ENCODE results near the gene PPIL6.

PPIL6 gene

DNA sequence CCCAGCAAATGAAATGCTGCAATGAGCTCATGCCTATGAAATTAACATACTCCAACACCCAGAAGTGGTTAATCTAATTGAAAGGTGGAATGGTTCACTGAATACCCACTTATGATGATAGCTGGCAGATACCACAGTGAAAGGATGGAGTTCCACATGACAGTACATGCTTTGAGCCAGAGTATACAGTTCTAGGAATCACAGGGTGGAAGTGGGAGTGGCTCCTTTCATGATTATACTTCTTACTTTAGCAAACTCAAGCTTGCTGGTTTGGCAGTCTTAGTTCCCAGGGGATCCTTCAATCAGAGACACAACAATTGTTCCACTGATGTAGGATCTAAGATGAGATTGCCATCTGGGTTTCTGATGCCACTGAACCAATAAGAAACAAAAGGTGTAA lies 79.6 kb downstream of the PPIL6 start:
- DNase-seq, result no peak

DNA sequence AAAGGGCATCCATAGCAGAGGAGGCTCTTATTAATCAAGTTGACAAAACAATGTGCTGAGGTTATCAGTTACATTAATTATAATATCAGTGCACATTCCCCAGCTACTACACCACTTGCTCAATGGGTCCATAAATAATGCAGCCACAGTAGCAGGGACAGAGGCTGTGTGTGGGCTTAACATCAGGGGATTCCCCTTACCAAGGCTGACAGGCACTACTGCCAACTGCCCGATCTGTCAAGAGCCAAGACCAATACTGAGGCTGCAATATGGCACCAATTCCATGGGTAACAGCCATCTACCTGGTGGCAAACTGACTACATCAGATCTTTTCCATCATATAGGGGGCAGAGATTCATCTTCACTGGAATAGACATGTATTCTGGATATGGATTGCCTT lies 80.1 kb downstream of the PPIL6 start:
- DNase-seq, result no peak

DNA sequence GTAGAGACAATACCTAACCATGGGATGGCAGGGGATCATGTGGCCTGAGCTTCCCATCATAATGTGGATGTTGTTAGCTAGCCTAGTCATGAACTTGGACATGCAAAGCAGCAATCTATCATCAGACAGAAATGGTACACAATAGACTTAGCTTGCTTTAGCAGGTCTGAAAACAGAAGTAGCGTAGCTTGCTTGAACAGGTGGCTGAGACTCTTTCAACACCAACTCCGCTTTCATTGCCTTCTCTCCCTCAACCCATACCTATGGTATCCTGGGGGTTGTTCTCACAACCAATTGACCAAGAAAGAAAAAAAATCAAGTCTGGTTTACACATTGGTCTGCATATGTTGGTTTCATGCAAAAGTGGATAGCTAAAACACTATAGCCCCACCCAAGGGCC lies 81.2 kb downstream of the PPIL6 start:
- DNase-seq, result no peak

DNA sequence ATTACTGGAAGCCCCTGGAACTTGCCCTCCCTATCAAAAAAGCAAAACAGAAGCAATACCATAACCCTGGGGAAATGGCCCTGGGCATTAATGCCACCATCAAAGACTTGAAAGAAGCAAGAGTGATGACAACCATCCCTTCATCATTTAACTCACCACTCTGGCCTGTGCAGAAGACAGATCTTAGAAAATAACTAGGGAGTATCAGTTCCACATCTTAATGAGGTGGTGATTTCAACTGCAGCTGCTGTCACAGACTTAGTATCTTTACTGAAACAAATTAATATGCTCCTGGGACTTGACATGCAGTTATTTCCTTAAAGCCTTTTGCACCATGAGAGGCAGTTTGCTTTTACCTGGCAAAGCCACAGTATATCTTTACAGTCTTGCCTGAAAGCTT lies 82.2 kb downstream of the PPIL6 start:
- no peak for DNase-seq

DNA sequence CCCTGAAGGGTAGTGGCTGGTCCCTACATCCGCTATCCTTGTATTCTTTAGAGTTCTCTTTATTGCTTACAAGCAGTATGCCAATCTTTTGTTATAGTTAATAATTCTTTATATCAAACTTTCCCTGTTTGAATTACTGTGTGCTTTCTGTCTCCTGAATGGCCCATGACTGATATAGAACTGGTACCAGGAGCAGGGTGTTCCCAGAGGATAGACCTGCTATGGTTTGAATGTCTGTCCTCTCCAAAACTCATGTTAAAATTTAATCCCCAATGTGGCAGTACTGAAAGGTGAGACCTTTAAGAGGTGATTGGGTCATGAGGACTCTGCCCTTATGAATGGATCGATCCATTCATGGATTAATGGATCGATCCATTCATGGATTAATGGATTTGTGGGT lies 84.2 kb downstream of the PPIL6 start:
- no peak for DNase-seq

DNA sequence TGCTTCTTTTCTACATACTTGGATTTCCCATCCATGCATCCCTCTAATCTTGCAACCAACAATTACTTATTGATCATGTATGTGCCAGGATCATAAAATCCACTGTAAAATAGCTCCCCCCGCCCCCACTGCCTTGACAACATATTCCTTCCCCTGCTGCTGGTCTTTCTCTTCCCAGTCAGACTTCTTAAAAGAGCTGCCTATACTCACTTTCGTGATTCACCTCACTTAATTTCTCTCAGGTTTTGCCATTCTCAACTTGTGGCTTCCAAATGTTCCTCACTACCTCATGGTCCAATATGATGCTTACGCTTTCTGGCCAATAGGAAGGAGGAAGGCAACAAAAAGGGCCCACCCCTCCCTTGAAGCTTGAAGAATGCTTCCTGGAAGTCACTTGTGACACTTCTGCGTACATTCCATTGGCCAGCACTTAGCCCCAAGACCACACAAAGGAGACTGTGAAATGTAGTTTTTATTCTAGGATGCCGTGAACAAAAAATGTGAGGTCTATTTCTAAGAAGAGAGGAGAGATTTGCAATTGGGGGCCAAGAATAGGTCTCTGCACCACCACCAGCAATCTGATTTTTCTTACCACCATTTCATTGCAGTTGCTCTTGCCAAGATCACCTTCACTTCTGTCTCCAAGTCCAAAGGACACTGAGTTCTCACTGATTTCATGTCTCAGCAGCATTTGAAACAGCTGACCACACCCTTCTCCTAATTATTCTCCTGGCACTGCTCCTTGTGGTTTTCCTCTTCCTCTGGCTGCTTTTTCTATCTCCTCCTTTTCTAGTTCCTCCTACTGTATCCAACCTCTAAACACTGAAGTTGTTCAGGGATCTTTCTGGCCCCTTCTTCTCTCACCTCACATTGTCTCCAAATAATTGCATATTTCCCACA lies 88.9 kb downstream of the PPIL6 start:
- no peak for DNase-seq

DNA sequence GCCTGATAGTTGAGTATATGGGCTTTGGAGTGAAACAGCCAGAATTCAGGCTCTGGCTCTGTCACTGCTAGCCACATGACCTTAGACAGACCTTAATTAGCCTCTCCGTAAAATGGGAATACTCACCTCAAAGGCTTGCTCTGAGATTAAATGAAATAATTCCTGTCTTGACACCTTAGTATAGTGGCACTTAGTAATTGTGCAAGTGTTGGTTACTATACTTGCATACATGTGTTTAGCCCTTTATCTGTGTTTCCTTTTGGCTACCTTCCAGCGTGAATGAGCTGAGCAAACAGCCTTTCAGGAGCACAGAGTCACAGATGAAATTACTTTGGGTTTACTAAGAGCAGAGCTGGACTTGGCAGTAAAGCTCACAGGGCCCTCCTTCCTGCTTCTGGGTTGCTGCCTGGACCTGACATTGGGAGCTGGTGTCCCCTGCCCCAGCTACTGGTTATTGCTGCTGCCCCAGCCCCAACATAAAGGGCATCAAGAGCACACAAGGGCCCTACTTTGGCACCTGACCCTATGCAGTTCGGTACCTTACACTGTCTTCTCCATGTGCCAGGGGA lies 90.9 kb downstream of the PPIL6 start:
- no peak for DNase-seq

DNA sequence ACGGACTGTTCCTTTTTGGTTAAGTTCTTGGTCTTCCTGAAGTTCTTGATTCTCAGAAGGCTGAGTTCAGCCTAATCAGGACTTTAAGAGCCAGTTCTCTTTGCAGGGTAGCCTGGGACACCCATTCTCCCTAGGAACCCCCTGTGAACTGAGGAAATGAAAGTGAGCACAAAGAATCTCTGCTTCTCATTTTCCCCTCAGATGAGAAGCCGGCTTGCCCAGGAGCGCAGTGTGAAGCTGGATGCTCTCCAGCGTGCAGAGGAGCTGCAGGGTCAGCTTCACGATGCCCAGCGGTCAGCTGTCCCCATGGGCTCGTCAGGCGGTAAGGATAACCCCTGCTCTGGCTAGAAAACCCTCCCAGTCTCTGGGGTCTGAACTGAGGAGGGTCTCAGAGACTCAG lies 92.2 kb downstream of the PPIL6 start:
- no peak for DNase-seq

DNA sequence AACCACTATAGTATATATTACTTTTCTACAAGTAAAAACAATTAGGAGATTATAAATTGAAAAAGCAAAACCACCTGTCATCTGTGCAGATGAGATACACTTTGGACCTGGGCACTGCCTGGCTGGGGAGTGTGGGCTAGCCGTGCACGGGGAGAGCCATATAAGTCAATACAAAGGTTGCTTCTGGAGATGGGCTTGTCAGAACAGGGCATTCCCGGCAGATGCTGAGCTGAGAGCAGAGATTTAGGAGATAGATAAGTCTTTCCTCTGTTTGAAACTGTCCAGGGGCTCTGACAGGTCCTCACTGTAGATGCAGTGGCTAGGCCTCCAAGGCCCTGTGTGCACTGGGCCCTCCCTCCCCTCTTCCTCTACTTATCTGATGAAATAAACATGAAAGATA lies 92.6 kb downstream of the PPIL6 start:
- no peak for DNase-seq

DNA sequence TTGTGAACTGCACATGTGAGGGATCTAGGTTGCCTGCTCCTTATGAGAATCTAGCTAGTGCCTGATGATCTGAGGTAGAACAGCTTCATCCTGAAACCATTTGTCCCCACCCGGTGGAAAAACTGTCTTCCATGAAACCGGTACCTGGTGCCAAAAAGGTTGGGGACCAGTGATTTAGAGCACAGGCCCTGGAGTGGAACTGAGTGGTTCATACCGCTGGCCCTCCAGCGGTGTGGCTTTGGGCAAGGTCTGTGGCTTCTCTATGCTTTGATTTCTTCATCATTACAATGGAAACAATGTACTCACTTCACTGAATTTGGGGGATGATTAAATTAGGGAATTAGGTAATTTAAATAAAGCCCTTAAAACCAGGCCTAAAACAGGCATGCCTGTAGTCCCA lies 94.4 kb downstream of the PPIL6 start:
- peak; percentile 8 for DNase-seq

DNA sequence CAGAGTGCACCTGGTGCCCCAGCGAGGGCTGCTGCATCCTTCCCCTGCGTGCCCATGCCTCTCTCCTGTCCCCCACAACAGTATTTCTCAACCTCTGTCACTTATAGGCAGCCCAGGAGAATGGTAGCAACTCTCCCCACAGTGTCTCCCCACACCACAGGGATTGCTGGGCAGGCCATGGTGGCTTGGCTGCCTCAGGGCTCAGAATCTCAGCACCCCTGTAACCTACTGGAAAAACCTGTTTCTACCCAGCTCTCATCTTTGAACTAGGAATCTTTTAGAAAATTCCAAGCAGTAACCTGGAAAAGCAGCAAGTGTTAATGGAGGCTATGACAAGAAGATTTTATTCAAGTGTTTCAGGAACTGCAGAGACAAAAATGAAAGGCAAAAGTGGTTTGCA lies 96.2 kb downstream of the PPIL6 start:
- DNase-seq, result no peak

DNA sequence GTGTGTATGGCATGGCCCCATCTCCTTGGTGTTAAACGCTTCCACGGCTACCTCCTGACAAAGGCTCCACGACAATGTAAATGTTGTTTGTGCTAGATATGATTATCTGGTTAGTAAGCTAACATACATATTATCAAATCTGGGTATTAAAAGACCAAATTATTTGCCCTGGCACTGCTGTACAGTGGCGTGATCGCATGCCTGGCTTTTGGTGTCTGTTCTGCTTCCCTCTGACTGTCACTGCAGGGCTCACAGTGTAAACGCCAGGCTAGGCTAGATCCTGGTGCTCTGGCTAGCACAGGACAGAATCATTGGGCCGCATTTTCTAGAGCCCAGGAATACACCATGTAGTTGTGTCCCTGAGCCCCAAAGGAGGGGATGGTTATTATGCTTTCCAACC lies 96.9 kb downstream of the PPIL6 start:
- no peak for DNase-seq

DNA sequence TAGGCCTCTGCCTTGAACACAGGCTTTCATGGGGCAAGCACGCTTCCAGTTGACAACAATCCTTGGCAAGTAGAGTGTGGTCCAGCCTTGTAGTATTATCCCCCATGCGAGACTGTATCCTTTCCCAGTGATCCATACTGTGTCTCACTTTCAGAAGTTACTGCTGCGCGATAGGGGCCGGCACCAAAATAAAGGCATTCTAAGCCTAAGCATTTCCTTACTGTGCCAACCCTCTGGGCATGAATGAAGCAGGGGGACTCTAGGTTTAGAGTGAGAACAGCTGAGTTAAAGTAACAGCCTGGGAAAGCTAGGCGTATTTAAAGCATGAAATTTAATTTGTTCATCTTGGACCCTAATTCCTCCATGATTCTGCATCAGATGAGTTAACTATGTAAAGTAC lies 97.5 kb downstream of the PPIL6 start:
- no peak for DNase-seq

DNA sequence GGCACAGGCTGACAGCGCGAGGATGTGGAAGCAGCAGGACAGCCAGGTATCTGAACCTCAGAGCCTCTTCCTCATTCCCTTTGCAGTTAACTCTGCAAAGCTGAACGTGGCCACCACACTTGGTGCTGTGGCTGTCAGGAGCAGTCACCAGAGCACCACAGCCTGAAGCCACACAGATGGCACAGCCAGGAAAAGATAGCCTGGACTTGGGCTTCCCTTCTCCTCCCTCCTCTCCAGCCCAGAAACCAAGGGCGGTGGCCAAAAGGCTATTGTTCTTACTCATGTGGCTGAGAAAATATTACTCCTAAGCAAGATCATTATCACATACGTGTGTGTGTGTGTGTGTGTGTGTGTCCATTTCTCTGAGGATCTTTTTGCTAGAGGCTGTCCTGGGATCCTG lies 97.9 kb downstream of the PPIL6 start:
- DNase-seq, result no peak

DNA sequence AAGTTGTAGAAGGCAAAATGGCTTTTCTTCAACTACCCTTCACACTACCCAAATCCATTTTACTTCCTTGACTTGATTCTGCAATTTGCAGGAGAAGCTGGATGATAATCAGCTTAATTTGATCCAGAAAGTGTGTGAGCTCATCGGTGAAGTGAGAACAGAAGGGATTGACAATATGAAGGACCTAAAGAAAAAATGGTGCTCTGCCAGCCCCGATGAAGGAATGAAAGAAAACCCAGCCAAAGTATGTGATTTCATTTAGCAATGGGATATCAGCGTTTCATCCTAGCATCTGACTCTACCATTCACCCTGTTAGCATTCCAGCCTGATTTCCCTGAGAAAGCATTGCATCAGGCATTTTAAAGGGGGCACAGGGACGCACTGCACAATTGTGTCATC lies 99.6 kb downstream of the PPIL6 start:
- DNase-seq, result no peak

Measured in activated CD4-positive, alpha-beta T cell treated with anti-CD3 and anti-CD28 coated beads for 48 hours (primary cell).